ENCODE results near the gene TBCEL.
"Not testable (repeated sequence)": the region's sequence is repeated elsewhere in the genome, so short reads cannot be mapped to it uniquely, and the experiment has no call there.

The TBCEL gene

GRCh38 chr11:121110871-121111724 is 87.2 kb downstream of the TBCEL start:
- Histone ChIP-seq H3K27me3 (ENCODE audit: control insufficient read depth in 1 of 2, insufficient read depth in 2 of 2, low read length in 2 of 2) (no peaks in the 10 kb centered on the region), H3K9ac (ENCODE audit: low read depth in 1 of 2, low read length in 2 of 2) (no peak overlapping the region), H3K9me3 (ENCODE audit: control insufficient read depth in 1 of 2, low read length in 2 of 2) (no peaks in the 10 kb centered on the region), H3K27ac (ENCODE audit: low read depth, low read length) (no peak overlapping the region), H3K36me3 (ENCODE audit: control insufficient read depth in 1 of 2, insufficient read depth in 2 of 2, low read length in 2 of 2) (no peaks in the 10 kb centered on the region), H3K4me1 (ENCODE audit: control insufficient read depth in 1 of 2, insufficient read depth in 2 of 2, low read length in 2 of 2) (peaks cover 0 to 6% of the 10 kb centered on the region in 2 donors), H3K4me3 (ENCODE audit: low read depth in 1 of 2, low read length in 2 of 2) (no peak overlapping the region)

GRCh38 chr11:121112498-121113455 is 88.9 kb downstream of the TBCEL start:
- peaks cover 0 to 6% of the 10 kb centered on the region in 2 donors for H3K4me1 ChIP-seq (ENCODE audit: control insufficient read depth in 1 of 2, insufficient read depth in 2 of 2, low read length in 2 of 2)
- no peak overlapping the region for H3K9ac ChIP-seq (ENCODE audit: low read depth in 1 of 2, low read length in 2 of 2)
- H3K4me3 ChIP-seq (ENCODE audit: low read depth in 1 of 2, low read length in 2 of 2): no peak overlapping the region
- no peaks in the 10 kb centered on the region for H3K27me3 ChIP-seq (ENCODE audit: control insufficient read depth in 1 of 2, insufficient read depth in 2 of 2, low read length in 2 of 2)
- H3K27ac ChIP-seq (ENCODE audit: low read depth, low read length): no peak overlapping the region
- H3K9me3 ChIP-seq (ENCODE audit: control insufficient read depth in 1 of 2, low read length in 2 of 2): no peaks in the 10 kb centered on the region
- no peaks in the 10 kb centered on the region for H3K36me3 ChIP-seq (ENCODE audit: control insufficient read depth in 1 of 2, insufficient read depth in 2 of 2, low read length in 2 of 2)

GRCh38 chr11:121113611-121114010 is 89.7 kb downstream of the TBCEL start:
- Histone ChIP-seq H3K27ac (ENCODE audit: low read depth, low read length) (no peak overlapping the region), H3K9ac (ENCODE audit: low read depth in 1 of 2, low read length in 2 of 2) (no peak overlapping the region), H3K27me3 (ENCODE audit: control insufficient read depth in 1 of 2, insufficient read depth in 2 of 2, low read length in 2 of 2) (no peaks in the 10 kb centered on the region), H3K9me3 (ENCODE audit: control insufficient read depth in 1 of 2, low read length in 2 of 2) (no peaks in the 10 kb centered on the region), H3K4me1 (ENCODE audit: control insufficient read depth in 1 of 2, insufficient read depth in 2 of 2, low read length in 2 of 2) (peaks cover 0 to 6% of the 10 kb centered on the region in 2 donors), H3K36me3 (ENCODE audit: control insufficient read depth in 1 of 2, insufficient read depth in 2 of 2, low read length in 2 of 2) (no peaks in the 10 kb centered on the region), H3K4me3 (ENCODE audit: low read depth in 1 of 2, low read length in 2 of 2) (no peak overlapping the region)

- not testable (repeated sequence) for H3K27me3 ChIP-seq (ENCODE audit: control insufficient read depth in 1 of 2, insufficient read depth in 2 of 2, low read length in 2 of 2); H3K27ac ChIP-seq (ENCODE audit: low read depth, low read length); H3K9me3 ChIP-seq (ENCODE audit: control insufficient read depth in 1 of 2, low read length in 2 of 2); H3K36me3 ChIP-seq (ENCODE audit: control insufficient read depth in 1 of 2, insufficient read depth in 2 of 2, low read length in 2 of 2); H3K4me3 ChIP-seq (ENCODE audit: low read depth in 1 of 2, low read length in 2 of 2); H3K4me1 ChIP-seq (ENCODE audit: control insufficient read depth in 1 of 2, insufficient read depth in 2 of 2, low read length in 2 of 2); H3K9ac ChIP-seq (ENCODE audit: low read depth in 1 of 2, low read length in 2 of 2)
Observed at GRCh38 chr11:121115024-121115423, 91.1 kb downstream of the TBCEL start.

- Histone ChIP-seq H3K9me3 (ENCODE audit: control insufficient read depth in 1 of 2, low read length in 2 of 2) (peaks cover 3 to 8% of the 10 kb centered on the region in 2 donors), H3K27me3 (ENCODE audit: control insufficient read depth in 1 of 2, insufficient read depth in 2 of 2, low read length in 2 of 2) (no peaks in the 10 kb centered on the region), H3K27ac (ENCODE audit: low read depth, low read length) (no peak overlapping the region), H3K9ac (ENCODE audit: low read depth in 1 of 2, low read length in 2 of 2) (no peak overlapping the region), H3K4me3 (ENCODE audit: low read depth in 1 of 2, low read length in 2 of 2) (no peak overlapping the region), H3K36me3 (ENCODE audit: control insufficient read depth in 1 of 2, insufficient read depth in 2 of 2, low read length in 2 of 2) (no peaks in the 10 kb centered on the region), H3K4me1 (ENCODE audit: control insufficient read depth in 1 of 2, insufficient read depth in 2 of 2, low read length in 2 of 2) (no peaks in the 10 kb centered on the region)
Observed at GRCh38 chr11:121117788-121118187, 93.9 kb downstream of the TBCEL start.

GRCh38 chr11:121119440-121119839 is 95.5 kb downstream of the TBCEL start:
- H3K9ac ChIP-seq (ENCODE audit: low read depth in 1 of 2, low read length in 2 of 2): no peak overlapping the region
- no peaks in the 10 kb centered on the region for H3K36me3 ChIP-seq (ENCODE audit: control insufficient read depth in 1 of 2, insufficient read depth in 2 of 2, low read length in 2 of 2)
- H3K27ac ChIP-seq (ENCODE audit: low read depth, low read length): no peak overlapping the region
- no peak overlapping the region for H3K4me3 ChIP-seq (ENCODE audit: low read depth in 1 of 2, low read length in 2 of 2)
- H3K27me3 ChIP-seq (ENCODE audit: control insufficient read depth in 1 of 2, insufficient read depth in 2 of 2, low read length in 2 of 2): no peaks in the 10 kb centered on the region
- H3K9me3 ChIP-seq (ENCODE audit: control insufficient read depth in 1 of 2, low read length in 2 of 2): peaks cover 3 to 8% of the 10 kb centered on the region in 2 donors
- H3K4me1 ChIP-seq (ENCODE audit: control insufficient read depth in 1 of 2, insufficient read depth in 2 of 2, low read length in 2 of 2): no peaks in the 10 kb centered on the region

GRCh38 chr11:121122328-121122727 is 98.4 kb downstream of the TBCEL start:
- no peaks in the 10 kb centered on the region for H3K27me3 ChIP-seq (ENCODE audit: control insufficient read depth in 1 of 2, insufficient read depth in 2 of 2, low read length in 2 of 2)
- no peak overlapping the region for H3K4me3 ChIP-seq (ENCODE audit: low read depth in 1 of 2, low read length in 2 of 2)
- H3K36me3 ChIP-seq (ENCODE audit: control insufficient read depth in 1 of 2, insufficient read depth in 2 of 2, low read length in 2 of 2): no peaks in the 10 kb centered on the region
- H3K27ac ChIP-seq (ENCODE audit: low read depth, low read length): no peak overlapping the region
- no peaks in the 10 kb centered on the region for H3K4me1 ChIP-seq (ENCODE audit: control insufficient read depth in 1 of 2, insufficient read depth in 2 of 2, low read length in 2 of 2)
- peaks cover 3 to 8% of the 10 kb centered on the region in 2 donors for H3K9me3 ChIP-seq (ENCODE audit: control insufficient read depth in 1 of 2, low read length in 2 of 2)
- H3K9ac ChIP-seq (ENCODE audit: low read depth in 1 of 2, low read length in 2 of 2): no peak overlapping the region

GRCh38 chr11:121123496-121124069 is 99.7 kb downstream of the TBCEL start:
- Histone ChIP-seq H3K4me1 (ENCODE audit: control insufficient read depth in 1 of 2, insufficient read depth in 2 of 2, low read length in 2 of 2) (no peaks in the 10 kb centered on the region), H3K36me3 (ENCODE audit: control insufficient read depth in 1 of 2, insufficient read depth in 2 of 2, low read length in 2 of 2) (no peaks in the 10 kb centered on the region), H3K27me3 (ENCODE audit: control insufficient read depth in 1 of 2, insufficient read depth in 2 of 2, low read length in 2 of 2) (no peaks in the 10 kb centered on the region), H3K9ac (ENCODE audit: low read depth in 1 of 2, low read length in 2 of 2) (no peak overlapping the region), H3K27ac (ENCODE audit: low read depth, low read length) (no peak overlapping the region), H3K4me3 (ENCODE audit: low read depth in 1 of 2, low read length in 2 of 2) (no peak overlapping the region), H3K9me3 (ENCODE audit: control insufficient read depth in 1 of 2, low read length in 2 of 2) (peaks cover 3 to 8% of the 10 kb centered on the region in 2 donors)

- Histone ChIP-seq H3K9ac (ENCODE audit: low read depth in 1 of 2, low read length in 2 of 2) (no peak overlapping the region), H3K27ac (ENCODE audit: low read depth, low read length) (no peak overlapping the region), H3K4me1 (ENCODE audit: control insufficient read depth in 1 of 2, insufficient read depth in 2 of 2, low read length in 2 of 2) (no peaks in the 10 kb centered on the region), H3K4me3 (ENCODE audit: low read depth in 1 of 2, low read length in 2 of 2) (no peak overlapping the region), H3K36me3 (ENCODE audit: control insufficient read depth in 1 of 2, insufficient read depth in 2 of 2, low read length in 2 of 2) (no peaks in the 10 kb centered on the region), H3K27me3 (ENCODE audit: control insufficient read depth in 1 of 2, insufficient read depth in 2 of 2, low read length in 2 of 2) (no peaks in the 10 kb centered on the region), H3K9me3 (ENCODE audit: control insufficient read depth in 1 of 2, low read length in 2 of 2) (no peaks in the 10 kb centered on the region)
Observed at GRCh38 chr11:121127809-121128208, 103.9 kb downstream of the TBCEL start.
